Left forelimb (tissue), 1 donor: ENCODE results near the gene CCDC33.
"Not testable (repeated sequence)": the region's sequence is repeated elsewhere in the genome, so short reads cannot be mapped to it uniquely, and the experiment has no call there.

ENCODE experiments used
- DNase-seq: peaks from one replicate; pipeline ENCODE4 v3.0.0-alpha.2; 2018; ENCODE audit warnings: low spot score

Gene CCDC33

DNA sequence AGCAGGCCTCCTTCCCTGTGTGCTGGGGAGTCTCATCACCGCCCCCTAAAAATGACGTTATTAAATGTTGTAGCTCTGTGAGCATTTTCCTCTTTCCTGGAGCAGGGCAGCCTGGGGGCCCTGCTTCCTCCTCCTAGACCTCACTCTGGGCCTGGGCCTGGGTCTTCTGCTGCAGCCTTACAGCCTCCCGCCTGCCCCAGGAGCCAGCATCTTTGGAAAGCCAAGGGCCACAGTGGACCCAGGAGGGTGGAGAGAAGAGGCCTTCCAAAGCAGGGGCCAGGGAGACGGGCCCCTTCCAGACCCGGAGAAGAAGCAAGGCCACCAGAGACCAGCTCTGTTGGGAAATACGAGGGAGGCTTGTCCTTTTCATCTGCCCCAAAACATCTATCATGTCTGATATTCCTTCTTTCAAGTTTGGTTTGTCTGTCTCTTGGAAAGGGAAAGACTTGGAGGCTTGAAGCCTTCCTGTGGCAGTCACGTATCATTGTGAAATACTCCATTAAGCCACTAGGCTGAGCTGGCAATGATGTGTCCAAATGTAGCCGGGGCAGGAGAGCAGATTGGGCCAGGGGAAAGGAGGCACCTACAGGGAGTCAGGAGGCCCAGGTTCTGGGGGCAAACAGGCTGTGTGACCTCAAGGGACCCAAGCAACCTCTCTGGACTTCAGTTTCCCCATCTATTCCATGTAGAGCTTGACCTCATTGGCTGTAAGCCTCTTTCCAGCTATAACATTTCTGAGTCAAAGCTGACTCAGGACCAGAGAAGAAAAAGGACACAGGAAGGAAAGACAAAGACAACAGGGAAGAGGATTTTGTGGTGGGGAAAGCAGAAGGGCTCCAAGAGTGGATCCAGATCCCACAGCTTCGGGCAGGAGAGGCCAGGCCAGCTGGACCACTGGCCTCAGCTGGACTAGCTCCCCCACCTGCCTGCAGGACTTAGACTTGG lies 100.2 kb downstream of the CCDC33 start:
- peak; percentile 33 for DNase-seq

DNA sequence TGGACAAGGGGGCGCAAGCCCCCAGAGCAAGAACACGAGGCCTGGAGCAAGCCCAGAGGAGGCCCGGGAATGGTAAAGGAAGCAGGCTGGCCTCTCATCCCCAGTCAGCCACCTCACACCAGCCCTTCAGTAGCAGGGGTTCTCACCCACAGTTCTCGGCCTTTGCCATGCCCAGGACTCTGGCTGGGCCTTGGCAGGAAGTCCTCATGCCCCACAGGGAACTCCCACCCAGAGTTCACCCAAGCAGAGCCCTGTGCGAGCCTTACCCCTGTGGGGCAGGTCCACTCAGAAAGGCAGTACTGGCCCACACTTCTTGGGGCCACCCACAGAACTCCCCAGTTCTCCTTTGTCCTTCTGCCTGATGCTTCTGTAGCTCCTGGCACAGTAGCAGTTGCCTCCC lies 101.0 kb downstream of the CCDC33 start:
- DNase-seq, result peak; percentile 41

DNA sequence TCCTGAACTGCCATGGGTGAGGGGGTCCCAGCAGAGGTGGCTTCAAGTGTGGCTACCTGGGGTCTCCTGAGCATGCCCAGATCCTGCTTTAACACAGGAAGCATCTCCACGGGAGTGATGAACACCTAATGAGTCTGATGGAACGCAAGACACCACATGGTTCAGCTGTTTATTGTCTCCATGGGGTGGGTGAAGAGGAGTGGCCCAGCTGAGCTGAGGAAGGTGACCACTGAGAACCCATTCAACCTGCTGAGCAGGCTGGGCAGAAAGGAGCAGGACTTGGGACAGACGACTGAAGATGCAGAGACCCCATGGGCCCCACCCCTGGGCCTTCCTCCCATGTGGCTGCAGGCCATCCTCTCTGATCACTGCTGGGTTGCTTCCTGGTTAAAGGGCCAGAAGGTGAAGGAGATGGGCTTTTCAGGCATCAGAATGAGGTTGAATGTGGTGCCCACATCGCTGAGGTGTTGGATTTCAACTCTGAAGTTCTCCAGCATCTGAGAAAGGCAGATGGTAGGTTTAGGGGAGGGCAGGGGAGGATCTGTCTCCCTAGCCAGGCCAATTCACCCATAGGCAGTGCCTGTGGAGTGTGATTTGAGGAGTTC lies 101.6 kb downstream of the CCDC33 start:
- peak; percentile 49 for DNase-seq

DNA sequence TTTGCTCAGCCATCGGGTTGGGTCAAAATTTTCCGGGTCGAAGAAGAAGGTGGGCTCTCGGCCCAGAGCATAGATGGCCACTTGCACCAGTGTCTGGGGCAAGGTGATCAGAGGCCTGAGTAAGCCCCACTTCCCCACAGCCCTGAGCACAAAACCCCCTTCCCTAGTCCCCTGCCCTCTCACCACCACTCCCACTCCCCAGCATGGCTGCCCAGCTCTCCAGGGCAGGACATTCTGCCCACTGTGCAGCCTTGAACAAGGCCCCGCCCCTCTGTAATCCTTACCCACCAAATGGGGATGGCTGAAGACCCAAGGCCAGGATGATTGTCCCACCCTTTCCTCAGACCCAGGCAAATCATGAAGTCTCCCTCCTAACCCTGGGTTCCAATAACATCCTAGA lies 102.5 kb downstream of the CCDC33 start:
- no peak for DNase-seq

- DNase-seq, result peak; percentile 37
These were observed 103.2 kb downstream of the CCDC33 start for GRCh38 chr15:74339371-74339770.

DNA sequence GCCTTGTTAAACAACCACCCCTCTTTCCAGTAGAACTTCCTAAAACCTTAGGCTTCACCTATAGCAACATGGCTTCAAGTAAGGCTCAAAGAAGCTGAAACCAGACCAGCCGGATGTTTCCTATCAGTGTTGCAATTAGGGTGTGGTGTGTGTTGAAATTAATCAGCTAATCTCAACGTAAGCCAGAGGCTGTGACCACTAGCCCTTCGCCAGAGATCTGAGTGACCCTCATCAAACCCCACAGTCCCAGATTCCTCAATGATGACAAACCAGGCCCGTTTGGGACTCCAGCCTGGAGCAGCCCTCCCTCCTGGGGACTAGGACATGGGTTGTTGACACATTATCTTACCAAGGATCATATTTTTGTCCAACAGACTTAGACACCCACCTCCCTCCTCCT lies 104.0 kb downstream of the CCDC33 start:
- DNase-seq, result peak; percentile 47

DNA sequence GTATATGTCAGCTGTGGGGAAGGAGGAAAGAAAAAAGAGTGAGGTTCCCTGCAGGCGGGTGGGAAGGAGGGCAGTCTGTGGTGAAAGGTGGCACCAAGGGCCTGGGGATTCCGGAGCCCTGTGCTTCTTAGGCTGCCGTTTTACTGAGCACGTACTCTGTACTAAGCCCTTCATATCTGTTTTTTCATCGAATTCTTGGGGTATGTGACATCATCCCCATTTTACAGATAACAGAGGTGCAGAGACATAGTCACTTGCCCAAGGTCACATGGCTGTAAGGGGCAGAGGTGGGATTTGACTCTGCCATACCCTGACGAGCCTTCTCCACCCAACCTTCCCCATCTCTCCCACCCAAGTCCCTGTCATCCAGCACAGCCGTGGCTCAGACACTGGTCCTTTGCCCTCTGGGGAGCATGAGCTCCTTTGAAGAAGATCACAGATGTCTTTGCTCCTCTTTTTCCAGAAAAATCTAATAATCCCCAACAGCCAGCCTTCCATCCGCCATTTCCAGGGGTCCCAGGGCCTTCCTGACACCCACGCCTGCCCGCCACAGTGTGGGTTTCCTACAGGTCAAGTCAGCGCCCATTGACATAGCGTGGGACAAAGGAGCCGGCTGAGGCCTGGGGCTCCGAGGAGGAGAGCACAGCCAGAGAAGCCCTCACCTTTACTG lies 107.1 kb downstream of the CCDC33 start:
- peak; percentile 18 for DNase-seq

GRCh38 chr15:74343797-74344127 lies 107.6 kb downstream of the CCDC33 start:
- DNase-seq, result peak; percentile 47

DNA sequence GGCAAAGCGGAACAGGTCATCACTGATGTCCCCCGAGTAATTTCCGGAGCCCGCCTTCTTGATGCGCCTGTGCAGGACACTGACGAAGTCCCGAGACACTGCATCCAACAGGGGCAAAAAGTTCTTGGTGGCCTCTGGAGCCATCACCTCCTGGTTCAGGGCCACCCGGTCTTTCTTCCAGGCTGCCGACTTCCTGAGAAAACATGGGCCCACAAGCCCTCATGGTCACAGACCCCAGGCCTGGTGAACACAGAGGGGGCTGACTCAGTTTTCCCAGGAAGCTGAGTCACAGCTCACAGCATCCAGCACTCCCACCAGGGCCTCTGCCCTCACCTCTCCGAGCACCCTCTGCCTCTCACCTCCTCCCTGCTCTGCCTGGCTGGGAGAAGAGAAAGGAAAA lies 108.9 kb downstream of the CCDC33 start:
- DNase-seq, result peak; percentile 23

DNA sequence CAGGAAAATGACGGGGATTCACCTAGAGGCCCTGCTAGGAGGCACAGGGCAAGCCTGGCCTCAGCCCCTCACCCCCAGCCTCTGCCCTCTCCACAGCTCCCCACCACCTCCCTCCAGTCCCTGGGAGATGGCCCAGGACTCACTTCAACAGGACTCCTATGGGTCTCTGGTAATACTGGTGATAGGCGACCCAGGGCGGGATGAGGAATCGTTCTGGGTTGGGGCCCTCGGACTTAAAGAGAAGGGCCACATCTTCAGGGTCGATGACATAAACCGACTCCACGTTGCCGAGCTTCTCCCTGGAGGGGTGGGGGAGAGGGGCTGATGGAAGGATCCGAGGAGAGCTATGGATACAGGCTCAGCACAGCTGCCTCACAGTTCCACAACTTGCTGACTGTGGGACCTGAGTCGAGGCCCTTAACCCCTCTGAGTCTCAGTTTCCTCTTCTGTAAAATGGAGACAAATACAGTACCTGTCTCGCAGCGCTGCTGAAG lies 111.7 kb downstream of the CCDC33 start:
- peak; percentile 45 for DNase-seq

GRCh38 chr15:74349241-74349778 lies 113.2 kb downstream of the CCDC33 start:
- DNase-seq, result no peak

DNA sequence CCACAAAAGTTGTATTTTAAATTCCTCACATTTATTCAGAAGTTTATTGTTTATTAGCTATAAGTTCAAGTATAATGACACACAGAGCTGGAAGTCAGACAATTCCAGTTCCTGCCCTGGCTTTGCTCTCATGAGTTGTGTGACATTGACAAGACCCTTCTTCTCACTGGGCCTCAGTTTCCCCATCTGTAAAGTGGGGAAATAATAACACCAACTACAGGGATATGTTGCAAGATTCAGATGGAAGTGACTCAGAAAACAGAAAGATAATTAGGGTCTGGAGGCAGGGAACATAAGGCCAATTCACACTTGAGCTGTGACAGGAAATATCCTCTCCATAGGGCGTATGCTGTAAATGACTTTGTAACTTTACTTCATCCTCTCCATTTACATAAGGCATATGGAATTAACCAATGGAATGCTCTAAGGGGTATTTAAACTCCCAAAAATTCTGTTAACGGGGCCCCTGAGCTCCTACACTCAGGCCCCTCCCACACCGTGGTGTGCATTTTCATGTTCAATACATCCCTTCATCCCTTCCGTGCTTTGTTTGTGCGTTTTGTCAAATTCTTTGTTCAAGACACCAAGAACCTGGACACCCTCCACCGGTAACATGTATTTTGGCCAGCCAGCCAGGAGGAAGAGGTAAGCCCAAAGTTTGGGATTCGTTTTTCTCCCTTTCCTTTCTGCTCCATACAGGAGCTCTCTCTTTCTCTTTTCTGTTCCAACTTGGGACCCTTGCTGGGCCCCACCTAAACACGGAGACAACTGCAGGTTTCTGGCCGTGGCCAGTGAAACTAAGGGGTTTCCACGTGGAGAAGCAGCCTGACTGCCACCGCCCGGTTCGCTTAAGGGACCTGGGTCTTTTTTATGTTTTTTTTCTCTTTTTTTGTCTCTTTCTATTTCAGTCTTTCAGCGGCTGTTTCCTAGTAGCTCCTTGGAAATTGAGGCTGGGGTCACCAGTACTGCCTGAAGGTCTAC lies 114.5 kb downstream of the CCDC33 start:
- DNase-seq, result no peak

- no peak for DNase-seq
These were observed 115.5 kb downstream of the CCDC33 start for GRCh38 chr15:74351670-74352069.

DNA sequence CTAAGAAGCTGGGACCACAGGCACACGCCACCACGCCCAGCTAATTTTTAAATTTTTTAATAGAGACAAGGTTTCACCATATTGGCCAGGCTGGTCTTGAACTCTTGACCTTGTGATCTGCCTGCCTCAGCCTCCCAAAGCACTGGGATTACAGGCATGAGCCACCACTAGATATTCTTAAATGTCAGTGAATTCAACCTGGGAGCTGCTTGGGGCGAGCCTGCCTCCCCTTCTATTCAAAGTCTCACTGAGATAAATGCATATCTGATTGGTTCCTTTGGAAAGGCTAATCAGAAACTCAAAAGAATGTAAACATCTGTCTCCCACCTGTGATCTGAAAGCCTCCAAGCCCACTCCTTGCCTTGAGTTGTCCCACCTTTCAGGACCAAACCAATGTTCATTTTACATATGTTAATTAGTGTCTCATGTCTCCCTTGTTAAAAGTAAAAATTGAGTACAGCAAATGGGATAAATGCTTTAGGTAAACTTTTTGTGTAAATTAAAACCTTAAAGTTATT lies 116.3 kb downstream of the CCDC33 start:
- no peak for DNase-seq

- not testable (repeated sequence) for DNase-seq
These were observed 117.9 kb downstream of the CCDC33 start for GRCh38 chr15:74353992-74354391.

DNA sequence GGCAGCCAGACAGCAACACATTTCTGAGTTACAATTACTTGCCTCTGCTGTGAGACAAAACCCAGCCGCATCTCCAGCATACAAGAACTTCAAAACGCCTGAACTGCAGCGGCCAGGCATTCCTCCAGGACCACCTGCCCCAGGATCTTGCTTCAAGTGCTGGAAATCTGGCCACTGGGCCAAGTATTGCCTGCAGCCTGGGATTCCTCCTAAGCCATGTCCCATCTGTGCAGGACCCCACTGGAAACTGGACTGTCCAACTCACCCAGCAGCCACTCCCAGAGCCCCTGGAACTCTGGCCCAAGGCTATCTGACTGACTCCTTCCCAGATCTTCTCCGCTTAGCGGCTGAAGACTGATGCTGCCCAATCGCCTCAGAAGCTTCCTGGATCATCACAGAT lies 119.9 kb downstream of the CCDC33 start:
- not testable (repeated sequence) for DNase-seq

GRCh38 chr15:74357514-74357913 lies 121.4 kb downstream of the CCDC33 start:
- DNase-seq, result not testable (repeated sequence)

- not testable (repeated sequence) for DNase-seq
These were observed 123.2 kb downstream of the CCDC33 start for GRCh38 chr15:74359376-74359775.

DNA sequence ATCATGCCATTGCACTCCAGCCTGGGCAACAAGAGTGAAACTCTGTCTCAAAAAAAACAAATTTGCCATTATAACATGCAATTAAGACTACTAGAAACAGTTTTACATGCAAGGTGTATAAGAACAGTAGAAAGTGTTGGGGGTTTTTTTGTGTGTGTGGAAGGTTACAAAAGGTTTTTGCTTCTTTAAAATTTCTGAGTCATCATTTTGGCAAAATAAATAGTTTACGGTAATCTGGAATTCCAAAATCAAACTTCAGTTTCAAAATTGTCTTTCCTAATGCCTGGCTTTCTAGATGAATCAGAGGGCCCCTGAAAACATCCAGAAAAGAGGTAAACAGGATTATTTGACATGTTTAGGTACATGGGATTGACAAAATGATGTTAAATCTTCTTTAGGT lies 124.7 kb downstream of the CCDC33 start:
- not testable (repeated sequence) for DNase-seq

GRCh38 chr15:74362482-74362881 lies 126.4 kb downstream of the CCDC33 start:
- DNase-seq, result no peak
